ENCODE data around the gene TRIM27. TPM values are rescaled to one million over a fixed set of nuclear protein-coding genes. Genes with fewer than 3 reads are reported as not detected.

TRIM27 gene
- total and polyA plus RNA-seq, 2 experiments from 2014 or later: 57.0 to 60.8 TPM

GRCh38 chr6:28945349-28945748, 21.6 kb upstream of the TRIM27 start:
- TF ChIP-seq EZH2 (IDR thresholded peaks at IDR 0.05; ENCODE audit: borderline replicate concordance) (no peak), CTCF (IDR thresholded peaks at IDR 0.05; ENCODE audit: poor library complexity) (no peak)
- no peak for DNase-seq (ENCODE audit: low spot score)

GRCh38 chr6:28944412-28944865, 20.7 kb upstream of the TRIM27 start:
- Histone ChIP-seq H3K9me2 (replicated peaks; ENCODE audit: insufficient read depth) (no peaks in the 10 kb centered on the region), H3K4me3 (peak overlapping the region; percentile 44), H3K27me3 (no peaks in the 10 kb centered on the region), H2AFZ (peak overlapping the region; percentile 67), H3K4me1 (ENCODE audit: insufficient read depth) (no peaks in the 10 kb centered on the region), H3K9me3 (ENCODE audit: low read depth) (no peaks in the 10 kb centered on the region), H3K79me2 (no peaks in the 10 kb centered on the region), H3K27ac (peak overlapping the region; percentile 85), H3K36me3 (replicated peaks; ENCODE audit: insufficient read depth, low read depth) (no peaks in the 10 kb centered on the region), H3K4me2 (peak overlapping the region; percentile 80), H4K20me1 (ENCODE audit: insufficient read depth, poor library complexity, severe bottlenecking) (no peaks in the 10 kb centered on the region)
- DNase-seq (ENCODE audit: low spot score): peak; percentile 88
- no peak for TF ChIP-seq EZH2phosphoT487 (IDR thresholded peaks at IDR 0.05; ENCODE audit: low read depth, severe bottlenecking, unreplicated experiment)
- TF ChIP-seq EZH2 (IDR thresholded peaks at IDR 0.05; ENCODE audit: borderline replicate concordance): no peak
- no peak for TF ChIP-seq CTCF (IDR thresholded peaks at IDR 0.05; ENCODE audit: poor library complexity)
- WGBS (ENCODE audit: low lambda C conversion rate, missing lambda C conversion rate): 5% methylated on average over 12 of the region's 12 CpGs

More at GRCh38 chr6:28945349-28945748, 21.6 kb upstream of the TRIM27 start:
- H3K36me3 ChIP-seq (replicated peaks; ENCODE audit: insufficient read depth, low read depth): no peaks in the 10 kb centered on the region
- H2AFZ ChIP-seq: no peak overlapping the region
- no peak overlapping the region for H3K4me3 ChIP-seq
- no peaks in the 10 kb centered on the region for H3K9me2 ChIP-seq (replicated peaks; ENCODE audit: insufficient read depth)
- no peak overlapping the region for H3K27ac ChIP-seq
- 100% methylated on average over 3 of the region's 3 CpGs for WGBS (ENCODE audit: low lambda C conversion rate, missing lambda C conversion rate)
- H3K27me3 ChIP-seq: no peaks in the 10 kb centered on the region
- H3K4me1 ChIP-seq (ENCODE audit: insufficient read depth): no peaks in the 10 kb centered on the region
- H3K4me2 ChIP-seq: no peak overlapping the region
- no peaks in the 10 kb centered on the region for H3K79me2 ChIP-seq
- H3K9me3 ChIP-seq (ENCODE audit: low read depth): no peaks in the 10 kb centered on the region
- no peaks in the 10 kb centered on the region for H4K20me1 ChIP-seq (ENCODE audit: insufficient read depth, poor library complexity, severe bottlenecking)

GRCh38 chr6:28943557-28944411, 20.0 kb upstream of the TRIM27 start:
- Histone ChIP-seq H3K79me2 (no peaks in the 10 kb centered on the region), H3K36me3 (replicated peaks; ENCODE audit: insufficient read depth, low read depth) (no peaks in the 10 kb centered on the region), H3K4me2 (peak overlapping the region; percentile 80), H3K9me2 (replicated peaks; ENCODE audit: insufficient read depth) (no peaks in the 10 kb centered on the region), H3K4me3 (peak overlapping the region; percentile 44), H3K27me3 (no peaks in the 10 kb centered on the region), H3K4me1 (ENCODE audit: insufficient read depth) (no peaks in the 10 kb centered on the region), H3K27ac (peak overlapping the region; percentile 85), H4K20me1 (ENCODE audit: insufficient read depth, poor library complexity, severe bottlenecking) (no peaks in the 10 kb centered on the region), H2AFZ (peak overlapping the region; percentile 67), H3K9me3 (ENCODE audit: low read depth) (no peaks in the 10 kb centered on the region)
- TF ChIP-seq CTCF (IDR thresholded peaks at IDR 0.05; ENCODE audit: poor library complexity) (no peak), EZH2 (IDR thresholded peaks at IDR 0.05; ENCODE audit: borderline replicate concordance) (no peak), EZH2phosphoT487 (IDR thresholded peaks at IDR 0.05; ENCODE audit: low read depth, severe bottlenecking, unreplicated experiment) (no peak)
- peak; percentile 84 for DNase-seq (ENCODE audit: low spot score)
- WGBS (ENCODE audit: low lambda C conversion rate, missing lambda C conversion rate): 9% methylated on average over 33 of the region's 33 CpGs

Measured in hepatocyte (in vitro differentiated cells).